Islet of Langerhans (tissue), 1 donor: Measurements from ENCODE around the gene CCDC167.

Experiments used
- FAIRE-seq: peaks from one replicate; lab custom pipeline; 2011; peaks lifted over from hg19 to GRCh38; lab: Jason Lieb, UNC

Gene CCDC167

GRCh38 chr6:37487591-37488380 lies 11.9 kb downstream of the CCDC167 start:
- no peak for FAIRE-seq

- no peak for FAIRE-seq
These were observed 13.4 kb downstream of the CCDC167 start for GRCh38 chr6:37486121-37486839.

- FAIRE-seq: no peak
These were observed 14.4 kb downstream of the CCDC167 start for GRCh38 chr6:37485291-37485702.

- FAIRE-seq: no peak
These were observed 14.9 kb downstream of the CCDC167 start for GRCh38 chr6:37484786-37485170.

- FAIRE-seq: no peak
These were observed 15.5 kb downstream of the CCDC167 start for GRCh38 chr6:37483917-37484785.

- FAIRE-seq: no peak
These were observed 16.3 kb downstream of the CCDC167 start for GRCh38 chr6:37483252-37483901.

- no peak for FAIRE-seq
These were observed 17.0 kb downstream of the CCDC167 start for GRCh38 chr6:37482606-37483251.

GRCh38 chr6:37481711-37482605 lies 17.7 kb downstream of the CCDC167 start:
- no peak for FAIRE-seq

- FAIRE-seq: no peak
These were observed 18.6 kb downstream of the CCDC167 start for GRCh38 chr6:37480951-37481534.

GRCh38 chr6:37480118-37480736 lies 19.5 kb downstream of the CCDC167 start:
- no peak for FAIRE-seq

- no peak for FAIRE-seq
These were observed 20.3 kb downstream of the CCDC167 start for GRCh38 chr6:37479266-37479854.

GRCh38 chr6:37478827-37479226 lies 20.9 kb downstream of the CCDC167 start:
- FAIRE-seq: no peak

GRCh38 chr6:37477656-37478435 lies 21.8 kb downstream of the CCDC167 start:
- FAIRE-seq: no peak

- FAIRE-seq: no peak
These were observed 22.5 kb downstream of the CCDC167 start for GRCh38 chr6:37477191-37477590.

- no peak for FAIRE-seq
These were observed 25.4 kb downstream of the CCDC167 start for GRCh38 chr6:37474316-37474715.

- FAIRE-seq: no peak
These were observed 26.2 kb downstream of the CCDC167 start for GRCh38 chr6:37473364-37474095.

GRCh38 chr6:37467718-37468117 lies 32.0 kb downstream of the CCDC167 start:
- FAIRE-seq: no peak

- no peak for FAIRE-seq
These were observed 36.6 kb downstream of the CCDC167 start for GRCh38 chr6:37463110-37463509.
